Left cardiac atrium (tissue), 4 donors: ENCODE data around the gene TP53I13. TPM values are rescaled to one million over a fixed set of nuclear protein-coding genes. Genes with fewer than 3 reads are reported as not detected.
"Not testable (repeated sequence)": the region's sequence is repeated elsewhere in the genome, so short reads cannot be mapped to it uniquely, and the experiment has no call there.

Experiments used
- ATAC-seq, 2 donors: fragments of 200-7000 bp; cut with Tn5 transposase; one replicate each; pipeline ENCODE4 v1.9.1; 2020; ENCODE audit warnings: mild to moderate bottlenecking in 2 of 2, moderate library complexity in 2 of 2
- DNase-seq: peaks from one replicate; pipeline ENCODE4 v3.0.0-alpha.2; 2020
- intact Hi-C, 2 donors: fragments of 100-400 bp; cut with DNase I; formaldehyde crosslinking; loops; one replicate each; pipeline versions ENCODE4 v1.14.1 to v1.15.1; 2022 to 2023
- long read RNA-seq: library from polyadenylated mRNA; unstranded; transcript quantifications from one replicate; pipeline ENCODE4 v2.0.0, GENCODE V29; 2021
- total RNA-seq, 2 donors: library from RNA; stranded (reverse); fragmentation: NEBNext Ultra II Directional; extraction: Animal tissue kit (Norgen Biotek cat#: 25700); gene quantifications; one replicate each; pipeline ENCODE4 v1.2.1, GENCODE V29; 2021
- donor health status: DM: no; HTN: yes; CAD: no.
- donor health status: DM: no; HTN: yes; CAD: no; lungs with severe emphysema.
- donor health status: DM: yes; HTN: yes; CAD: no.
- donor health status: Dilated cardiomyopathy.

The TP53I13 gene
- total RNA-seq, result 10 to 100 TPM; 42.0 to 48.8 TPM
- long read RNA-seq, transcript TP53I13-201 (7 exons, 1,530 nt), result major isoform, 135 of 173 reads
- long read RNA-seq, partial matches to known transcripts, result 22 of 173 reads
- long read RNA-seq, other reads (novel, unspliced or antisense), result 15 of 173 reads

GRCh38 chr17:29568331-29569244 lies at the start of gene TP53I13:
TP53I13 (plus strand) TSS chr17:29568701; CDS start chr17:29568759, 58 bp downstream.
- peak; percentile 91 for DNase-seq
- intact Hi-C loops, result no loop called here
- peak; percentile 63 to 76 for ATAC-seq

- DNase-seq, result no peak
- intact Hi-C loops, result no loop called here
- ATAC-seq, result no peak
Observed at GRCh38 chr17:29524692-29525091, 43.8 kb upstream of the TP53I13 start.

- no peak for ATAC-seq
- intact Hi-C loops, result no loop called here
- DNase-seq, result no peak
Observed at GRCh38 chr17:29526322-29526721, 42.2 kb upstream of the TP53I13 start.

GRCh38 chr17:29533976-29534375 lies 34.5 kb upstream of the TP53I13 start:
- no peak for ATAC-seq
- DNase-seq, result no peak
- intact Hi-C loops, result loop anchor here in 1 of 2 donors (10.0 kb wide), 1 partner anchor 159 kb away; no protein-coding TSS in a partner anchor

- DNase-seq, result no peak
- intact Hi-C loops, result no loop called here
- no peak for ATAC-seq
Observed at GRCh38 chr17:29544066-29544465, 24.4 kb upstream of the TP53I13 start.

- ATAC-seq (peak in 1 of 2 donors; percentile 90), DNase-seq (no peak)
- intact Hi-C loops, result no loop called here
Observed at GRCh38 chr17:29546085-29546484, 22.4 kb upstream of the TP53I13 start.

GRCh38 chr17:29546830-29547229 lies 21.7 kb upstream of the TP53I13 start:
- DNase-seq (no peak), ATAC-seq (peak in 1 of 2 donors; percentile 61)
- intact Hi-C loops, result no loop called here

- intact Hi-C loops, result no loop called here
- DNase-seq (no peak), ATAC-seq (peak; percentile 48 to 50)
Observed at GRCh38 chr17:29549177-29549923, 19.2 kb upstream of the TP53I13 start.

GRCh38 chr17:29555840-29556239 lies 12.7 kb upstream of the TP53I13 start:
- intact Hi-C loops, result no loop called here
- DNase-seq, result no peak
- no peak for ATAC-seq

- ATAC-seq (peak in 1 of 2 donors; percentile 85), DNase-seq (no peak)
- intact Hi-C loops, result no loop called here
Observed at GRCh38 chr17:29557085-29557738, 11.3 kb upstream of the TP53I13 start.

GRCh38 chr17:29557739-29558116 lies 10.8 kb upstream of the TP53I13 start:
- DNase-seq (no peak), ATAC-seq (no peak)
- intact Hi-C loops, result no loop called here

- ATAC-seq, intact Hi-C loops, DNase-seq: not testable (repeated sequence)
Observed at GRCh38 chr17:29558139-29558538, 10.4 kb upstream of the TP53I13 start.

- intact Hi-C loops, result no loop called here
- DNase-seq, result no peak
- ATAC-seq, result no peak
Observed at GRCh38 chr17:29559640-29560039, 8.9 kb upstream of the TP53I13 start.

GRCh38 chr17:29560316-29560715 lies 8.2 kb upstream of the TP53I13 start:
- intact Hi-C loops, result no loop called here
- ATAC-seq, result peak in 1 of 2 donors; percentile 15
- no peak for DNase-seq

- ATAC-seq, result peak in 1 of 2 donors; percentile 7
- DNase-seq, result no peak
- intact Hi-C loops, result no loop called here
Observed at GRCh38 chr17:29561554-29562517, 6.7 kb upstream of the TP53I13 start.

- intact Hi-C loops, result no loop called here
- DNase-seq (no peak), ATAC-seq (no peak)
Observed at GRCh38 chr17:29562615-29563014, 5.9 kb upstream of the TP53I13 start.

GRCh38 chr17:29563816-29564215 lies 4.7 kb upstream of the TP53I13 start:
- intact Hi-C loops, result no loop called here
- DNase-seq (no peak), ATAC-seq (no peak)
